GM12874 (cell line): ENCODE data around the gene TFR2.

Experiments used
- TF ChIP-seq, protein P1 (sequence below): IDR thresholded peaks from 2 replicates; pipeline ENCODE4 v1.5.1; 2011; ENCODE audit warnings: low read depth, mild to moderate bottlenecking, control low read depth, low read length, moderate library complexity; ENCODE audit not compliant: insufficient read depth

Gene TFR2

DNA sequence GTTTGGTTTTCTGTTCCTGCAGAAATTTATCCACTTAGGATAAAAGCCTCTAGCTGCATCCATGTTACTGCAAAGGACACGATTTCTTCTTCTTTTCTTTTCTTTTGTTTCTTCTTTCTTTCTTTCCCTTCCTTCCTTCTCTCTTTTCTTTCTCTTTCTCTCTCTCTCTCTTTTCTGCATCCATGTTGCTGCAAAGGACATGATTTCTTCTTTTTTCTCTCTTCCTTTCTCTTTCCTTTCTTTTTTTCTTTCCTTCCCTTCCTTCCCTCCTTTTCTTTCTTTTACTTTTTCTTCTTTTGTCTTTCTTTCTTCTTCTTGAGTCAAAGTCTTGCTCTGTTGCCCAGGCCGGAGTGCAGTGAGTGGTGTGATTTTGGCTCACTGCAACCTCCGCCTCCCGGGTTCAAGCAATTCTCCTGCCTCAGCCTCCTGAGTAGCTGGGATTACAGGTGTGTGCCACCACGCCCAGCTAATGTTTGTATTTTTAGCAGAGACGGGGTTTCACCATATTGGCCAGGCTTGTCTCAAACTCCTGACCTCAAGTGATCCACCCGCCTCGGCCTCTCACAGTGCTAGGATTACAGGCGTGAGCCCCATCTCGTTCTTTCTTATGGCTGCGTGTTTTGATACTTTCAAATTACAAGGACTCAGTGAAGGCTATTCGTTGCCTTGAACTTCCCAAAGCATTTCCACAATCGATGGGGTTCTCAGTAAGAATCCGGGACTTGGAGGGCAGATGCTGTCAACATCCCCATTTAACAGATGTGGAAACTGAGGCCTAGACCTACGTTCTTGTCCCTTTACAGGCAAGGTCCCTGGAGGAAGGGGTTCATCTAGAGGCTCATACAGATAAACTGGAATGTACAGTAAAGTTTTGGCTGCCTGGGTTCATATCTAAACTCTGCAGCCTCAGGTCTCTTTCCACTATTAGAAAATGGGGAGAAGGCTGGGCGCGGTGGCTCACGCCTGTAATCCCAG lies 30.3 kb upstream of the TFR2 start:
- TF ChIP-seq, protein P1, sequence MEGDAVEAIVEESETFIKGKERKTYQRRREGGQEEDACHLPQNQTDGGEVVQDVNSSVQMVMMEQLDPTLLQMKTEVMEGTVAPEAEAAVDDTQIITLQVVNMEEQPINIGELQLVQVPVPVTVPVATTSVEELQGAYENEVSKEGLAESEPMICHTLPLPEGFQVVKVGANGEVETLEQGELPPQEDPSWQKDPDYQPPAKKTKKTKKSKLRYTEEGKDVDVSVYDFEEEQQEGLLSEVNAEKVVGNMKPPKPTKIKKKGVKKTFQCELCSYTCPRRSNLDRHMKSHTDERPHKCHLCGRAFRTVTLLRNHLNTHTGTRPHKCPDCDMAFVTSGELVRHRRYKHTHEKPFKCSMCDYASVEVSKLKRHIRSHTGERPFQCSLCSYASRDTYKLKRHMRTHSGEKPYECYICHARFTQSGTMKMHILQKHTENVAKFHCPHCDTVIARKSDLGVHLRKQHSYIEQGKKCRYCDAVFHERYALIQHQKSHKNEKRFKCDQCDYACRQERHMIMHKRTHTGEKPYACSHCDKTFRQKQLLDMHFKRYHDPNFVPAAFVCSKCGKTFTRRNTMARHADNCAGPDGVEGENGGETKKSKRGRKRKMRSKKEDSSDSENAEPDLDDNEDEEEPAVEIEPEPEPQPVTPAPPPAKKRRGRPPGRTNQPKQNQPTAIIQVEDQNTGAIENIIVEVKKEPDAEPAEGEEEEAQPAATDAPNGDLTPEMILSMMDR, result no peak

DNA sequence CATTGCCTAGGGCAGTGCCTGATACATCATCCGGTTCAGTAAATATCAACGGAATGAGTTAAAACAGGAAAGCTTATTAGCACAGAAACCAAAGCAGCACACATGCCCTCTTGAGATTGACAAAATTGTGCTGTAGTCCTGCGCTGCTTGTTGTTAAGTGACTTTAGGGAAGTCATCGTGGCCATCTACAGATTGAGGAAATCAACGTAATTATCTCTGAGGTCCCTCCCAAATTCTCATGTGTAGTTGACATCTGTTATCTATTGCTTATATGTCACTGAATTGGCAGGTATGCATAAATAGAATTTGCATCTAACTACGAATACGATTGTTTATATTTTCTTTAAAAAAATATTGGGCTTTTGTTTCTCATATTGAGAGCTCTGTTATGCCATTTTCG lies 28.7 kb upstream of the TFR2 start:
- TF ChIP-seq, protein P1, result no peak

DNA sequence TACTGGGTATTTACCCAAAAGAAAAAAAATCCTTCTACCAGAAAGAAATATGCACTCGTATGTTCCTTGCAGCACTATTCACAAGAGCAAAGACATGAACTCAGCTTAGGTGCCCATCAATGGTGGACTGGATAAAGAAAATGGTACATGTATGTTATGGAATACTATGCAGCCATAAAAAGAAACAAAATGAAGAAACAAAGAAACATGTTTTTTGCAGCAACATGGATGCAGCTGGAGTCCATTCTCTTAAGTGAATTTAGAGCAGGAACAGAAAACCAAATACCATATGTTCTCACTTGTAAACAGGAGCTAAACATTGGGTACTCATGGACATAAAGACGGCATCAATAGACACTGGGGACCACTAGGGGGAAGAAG lies 26.7 kb upstream of the TFR2 start:
- TF ChIP-seq, protein P1, result no peak

DNA sequence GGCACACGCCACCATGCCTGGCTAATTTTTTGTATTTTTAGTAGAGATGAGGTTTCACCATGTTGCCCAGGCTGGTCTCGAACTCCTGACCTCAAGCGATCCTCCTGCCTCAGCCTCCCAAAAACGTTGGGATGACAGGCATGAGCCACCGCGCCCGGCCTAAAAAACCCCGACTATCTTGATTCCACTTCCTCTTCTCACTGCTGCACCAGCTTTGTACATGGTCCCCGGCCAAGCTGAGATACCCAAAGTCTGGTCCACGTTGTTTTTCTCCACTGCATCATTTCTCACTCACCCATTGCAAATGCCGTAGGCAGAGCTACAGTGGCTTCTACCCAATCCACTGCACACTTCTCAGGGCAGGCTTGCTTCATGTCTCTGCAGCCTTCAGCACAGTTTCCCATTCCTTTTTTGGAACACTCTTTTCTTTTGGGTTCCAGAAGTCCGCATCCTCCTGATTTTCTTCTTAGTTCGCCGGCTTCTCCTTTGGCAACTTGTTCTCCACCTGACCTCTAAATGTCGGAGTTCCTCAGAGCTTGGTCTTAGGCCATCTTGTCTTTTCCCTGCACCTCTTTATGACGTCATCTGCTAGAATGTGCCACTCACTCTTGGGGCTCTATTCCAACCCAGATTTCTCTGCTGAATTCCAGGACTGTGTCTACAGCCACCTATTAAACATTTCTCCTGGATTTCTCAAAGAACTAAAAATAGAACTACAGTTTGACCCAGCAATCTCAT lies 26.1 kb upstream of the TFR2 start:
- TF ChIP-seq, protein P1, result no peak

GRCh38 chr7:100665168-100665726 lies 23.9 kb upstream of the TFR2 start:
- TF ChIP-seq, protein P1, result no peak

- TF ChIP-seq, protein P1, result no peak
Measured at GRCh38 chr7:100655908-100656674, 14.7 kb upstream of the TFR2 start, which contains the start of gene ACTL6B. ACTL6B (minus strand) TSS chr7:100656448; CDS start chr7:100656354, 94 bp downstream.
